GM18520 (cell line): ENCODE measurements around the gene KPTN.

Source experiments
- ATAC-seq: cut with Tn5 transposase; IDR thresholded peaks from one replicate; pipeline ENCODE4 v1.9.1; 2021; ENCODE audit not compliant: unreplicated experiment

Gene KPTN

DNA sequence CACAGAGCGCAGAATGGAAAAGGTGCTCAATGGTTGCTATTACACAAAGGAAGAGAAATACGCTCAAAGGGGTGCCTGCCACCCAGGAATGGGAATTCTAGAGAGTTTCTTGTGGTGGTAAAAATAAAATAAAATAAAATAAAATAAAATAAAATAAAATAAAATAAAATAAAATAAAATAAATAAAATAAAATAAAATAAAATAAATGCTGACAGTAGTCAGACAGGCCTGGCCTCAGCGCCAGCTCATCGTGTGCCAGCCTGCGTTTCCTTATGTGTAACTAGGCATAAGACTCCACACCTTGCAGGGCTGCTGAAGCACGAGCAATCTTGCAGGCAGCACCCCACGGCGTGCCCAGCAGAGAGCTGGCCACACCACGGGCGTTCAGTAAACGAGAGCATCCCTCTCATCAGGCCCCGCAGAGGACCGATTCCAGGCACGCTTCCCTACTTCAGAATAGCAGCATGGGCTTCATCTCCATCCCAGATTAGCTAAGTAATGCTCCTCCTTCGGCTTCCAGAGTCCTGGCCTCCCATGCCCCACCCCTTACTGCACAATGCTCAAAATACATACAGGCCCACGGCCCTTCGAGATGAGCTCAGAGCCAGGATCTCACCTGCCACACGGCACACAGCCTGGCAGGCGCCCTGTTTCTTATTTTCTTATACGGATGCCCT is 25.3 kb upstream of the KPTN start:
- no peak for ATAC-seq

DNA sequence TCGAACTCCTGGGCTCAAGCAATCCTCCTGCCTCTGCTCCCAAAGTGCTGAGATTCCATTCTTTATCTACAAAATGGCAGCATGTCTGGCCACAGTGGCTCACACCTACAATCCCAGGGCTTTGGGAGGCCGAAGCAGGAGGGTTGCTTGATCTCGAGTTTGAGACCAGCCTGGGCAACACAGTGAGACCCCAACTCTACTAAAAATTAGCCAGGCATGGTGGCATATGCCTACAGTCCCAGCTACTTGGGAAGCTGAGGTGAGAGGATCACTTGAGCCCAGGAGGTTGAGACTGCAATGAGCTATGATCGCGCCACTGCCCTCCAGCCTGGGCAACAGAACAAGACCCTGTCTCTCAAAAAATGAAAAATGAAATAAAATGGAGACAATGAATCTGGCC is 24.7 kb upstream of the KPTN start:
- no peak for ATAC-seq

DNA sequence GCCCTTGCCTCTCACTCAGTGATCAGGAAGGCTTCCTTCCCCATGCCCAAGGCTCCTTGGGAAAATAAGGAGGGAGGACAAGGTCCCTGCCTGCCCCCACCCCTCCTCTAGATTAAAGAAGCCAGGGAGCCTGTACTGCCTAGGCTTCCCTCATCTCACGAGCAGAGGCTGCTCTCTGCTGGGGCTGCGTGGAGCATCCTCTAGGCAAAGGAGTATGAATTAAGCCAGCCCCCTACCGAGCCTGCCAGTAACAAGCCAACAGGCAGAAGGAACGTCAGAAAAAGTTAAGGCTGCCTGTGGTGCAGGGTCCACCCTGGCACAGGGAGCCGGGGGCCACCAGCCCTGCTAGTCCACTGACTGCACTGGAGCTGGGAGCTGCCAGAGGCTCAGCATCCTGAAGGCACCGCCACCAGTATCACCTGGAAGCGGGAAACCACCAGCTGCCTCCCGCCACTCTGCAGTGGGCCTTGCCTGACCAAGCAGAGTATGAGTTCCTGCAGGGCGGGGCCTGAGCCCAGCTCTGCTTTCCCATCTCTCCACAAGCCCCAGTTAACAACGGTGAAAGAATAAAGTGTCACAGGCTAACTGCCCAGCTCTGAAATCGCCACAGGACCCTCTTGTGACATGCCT is 24.0 kb upstream of the KPTN start:
- ATAC-seq = no peak

DNA sequence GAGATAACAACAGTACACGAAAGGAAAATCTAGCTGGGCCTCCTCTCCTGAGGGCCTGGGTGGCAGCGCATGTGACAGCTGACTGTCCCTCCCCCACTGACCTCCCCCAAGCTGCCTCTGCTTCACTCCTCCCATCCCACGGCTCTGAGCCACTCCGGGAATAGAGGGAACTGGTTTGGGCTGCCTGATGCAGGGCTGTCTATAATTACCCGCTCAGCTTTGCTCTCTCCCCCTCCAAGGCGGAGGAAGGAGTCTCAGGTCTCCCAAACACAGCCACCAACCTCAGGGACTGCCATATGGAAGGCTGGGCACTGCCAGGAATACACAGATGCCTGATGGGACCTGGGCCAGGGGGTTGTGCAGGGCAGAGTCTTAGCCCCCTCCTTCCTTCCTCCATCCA is 23.0 kb upstream of the KPTN start:
- no peak for ATAC-seq

DNA sequence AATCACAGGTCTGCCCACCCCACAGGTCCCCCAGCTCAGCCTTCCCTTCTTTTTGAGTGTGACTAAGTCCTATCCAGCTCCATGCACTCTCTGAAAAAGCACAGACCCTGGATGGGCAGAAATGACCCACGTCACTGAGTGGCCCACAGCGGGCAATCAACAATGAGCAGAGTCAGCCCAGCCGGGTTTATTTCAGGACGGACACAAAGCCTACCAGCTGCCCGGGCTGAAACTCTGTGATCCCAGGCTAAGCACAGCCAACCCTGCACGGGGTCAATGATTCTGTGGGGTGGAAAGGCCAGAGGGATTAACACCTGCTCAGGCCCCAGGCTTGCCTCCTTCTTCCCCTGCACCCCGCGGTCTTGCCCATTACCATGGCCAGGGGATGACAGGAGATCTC is 22.4 kb upstream of the KPTN start:
- no peak for ATAC-seq

DNA sequence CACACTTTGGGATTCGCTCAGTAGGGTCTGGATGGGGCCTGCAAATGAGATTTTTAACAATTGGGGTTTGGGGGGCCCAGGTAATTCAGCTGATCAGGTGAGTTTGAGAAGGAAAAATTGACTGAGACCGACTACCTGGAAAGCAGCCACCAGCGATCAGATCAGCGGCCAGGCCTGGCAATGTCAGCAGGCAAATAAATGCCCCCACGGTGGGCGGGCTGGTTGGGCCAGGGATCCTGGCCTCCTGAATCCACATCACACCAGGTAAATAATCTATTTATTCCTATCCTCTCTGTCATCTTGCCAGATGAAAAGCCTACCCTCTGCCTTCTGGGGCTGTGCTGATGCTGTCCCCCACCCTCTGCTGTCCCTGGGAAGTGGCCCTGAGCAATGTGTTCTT is 21.5 kb upstream of the KPTN start:
- ATAC-seq = no peak

DNA sequence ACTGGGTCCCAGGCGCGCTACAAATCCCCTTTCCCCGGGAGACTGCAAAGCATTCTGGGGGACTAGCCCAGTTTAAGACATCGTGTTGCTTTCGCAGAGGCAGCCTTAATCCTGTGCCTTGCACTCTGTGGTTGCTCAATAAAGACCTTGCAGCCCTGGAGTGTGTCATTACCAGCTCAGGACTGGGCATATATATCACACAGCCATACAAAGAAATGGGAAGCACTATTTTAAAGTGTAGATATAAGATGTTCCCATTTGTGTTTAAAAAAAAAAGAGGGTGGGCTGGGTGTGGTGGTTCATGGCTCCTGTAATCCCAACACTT is 19.8 kb upstream of the KPTN start:
- no peak for ATAC-seq

DNA sequence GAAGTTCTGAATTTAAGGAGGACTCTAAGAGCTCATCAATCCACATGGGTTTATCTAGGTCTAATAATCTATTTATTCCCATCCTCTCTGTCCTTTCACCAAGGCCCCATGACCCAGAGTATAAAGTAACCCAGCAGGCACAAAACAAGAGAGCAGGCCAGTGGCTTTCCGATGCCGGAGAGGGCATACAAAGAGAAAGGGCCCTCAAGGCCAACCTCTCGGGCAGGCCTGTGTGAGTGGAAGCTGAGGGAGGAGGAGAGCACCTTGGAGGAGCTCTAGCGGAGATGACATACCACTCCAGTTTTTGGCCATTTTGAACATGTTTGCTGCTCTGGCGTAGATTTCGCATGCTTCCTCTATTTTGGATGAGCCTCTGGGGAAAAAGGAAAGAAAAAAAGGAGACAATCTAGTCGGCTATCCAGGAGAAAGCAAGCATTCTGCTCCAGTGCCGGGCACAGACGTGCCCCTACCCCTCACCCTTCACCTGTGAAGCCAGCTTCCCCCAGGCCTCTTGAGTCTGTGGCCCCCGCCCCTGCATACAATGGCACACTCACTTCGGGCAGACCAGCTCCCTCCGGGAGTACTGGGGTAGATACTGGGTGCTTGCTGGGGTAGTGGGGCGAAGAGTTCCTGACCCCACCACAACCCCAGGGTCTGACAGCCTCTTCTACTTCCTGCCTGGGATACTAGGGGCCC is 19.3 kb upstream of the KPTN start:
- ATAC-seq = no peak

DNA sequence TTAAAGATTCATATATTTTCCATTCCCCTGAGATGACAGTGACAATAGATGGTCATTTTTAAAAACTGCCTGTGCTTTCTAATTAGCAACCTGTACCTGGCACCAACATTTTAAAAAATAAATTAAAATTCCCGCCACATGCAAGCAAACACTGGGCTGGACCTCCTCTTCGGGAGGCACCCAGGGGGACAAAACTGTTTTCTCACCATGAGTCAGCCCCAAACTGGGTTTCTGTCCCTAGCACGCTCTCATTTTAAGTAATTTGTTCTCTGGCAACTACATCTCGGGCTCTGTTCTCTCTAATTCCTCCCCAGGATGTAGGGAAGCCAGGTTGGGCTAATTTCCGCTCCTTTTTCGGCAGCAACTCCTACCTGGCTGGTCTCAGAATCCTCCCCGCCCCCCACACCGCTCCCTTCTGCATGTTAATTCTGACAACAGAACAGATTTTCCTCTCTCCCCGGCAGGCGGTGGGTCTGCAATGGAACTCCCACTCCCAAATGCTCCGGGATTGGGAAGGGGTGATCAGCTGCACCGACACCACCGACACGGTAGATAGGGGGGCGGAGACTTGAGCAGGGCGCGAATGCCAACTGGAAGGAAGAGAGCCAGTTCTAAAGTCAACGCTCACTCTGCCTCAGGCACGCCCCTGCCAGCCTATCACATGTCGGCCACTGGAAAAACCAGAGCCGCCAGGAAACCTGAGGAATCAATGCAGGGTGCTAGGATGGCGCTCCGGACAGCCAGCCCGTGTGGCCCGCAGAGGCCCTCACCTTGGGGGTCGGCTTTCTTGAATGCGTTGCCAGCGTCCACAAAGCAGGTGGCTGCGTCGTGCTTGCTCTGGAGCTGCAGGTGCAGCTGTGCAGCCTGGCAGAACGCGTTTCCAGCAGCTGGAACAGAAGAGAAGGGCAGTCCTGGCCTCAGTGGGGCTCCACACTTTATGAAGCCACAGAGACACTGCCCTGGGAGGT is 16.1 kb upstream of the KPTN start:
- no peak for ATAC-seq

DNA sequence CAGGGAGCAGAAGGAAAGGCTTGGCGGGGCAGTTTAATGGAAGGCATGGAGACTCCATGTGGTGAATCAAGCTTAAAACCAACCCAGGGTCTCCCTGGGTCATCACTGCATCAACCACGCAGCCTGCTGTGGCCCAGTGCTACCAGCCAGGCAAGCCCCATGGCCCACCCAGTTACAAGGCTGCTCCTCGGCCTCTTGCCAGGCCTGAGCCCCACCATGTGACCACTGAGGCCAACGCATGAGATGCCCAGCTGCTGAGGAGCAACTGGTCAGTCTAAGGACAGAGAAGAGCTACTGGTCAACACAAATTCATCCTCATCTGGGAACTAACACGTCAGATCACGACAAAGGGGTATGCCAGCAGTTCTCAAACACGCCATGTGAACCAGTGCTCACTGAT is 15.4 kb upstream of the KPTN start:
- no peak for ATAC-seq

DNA sequence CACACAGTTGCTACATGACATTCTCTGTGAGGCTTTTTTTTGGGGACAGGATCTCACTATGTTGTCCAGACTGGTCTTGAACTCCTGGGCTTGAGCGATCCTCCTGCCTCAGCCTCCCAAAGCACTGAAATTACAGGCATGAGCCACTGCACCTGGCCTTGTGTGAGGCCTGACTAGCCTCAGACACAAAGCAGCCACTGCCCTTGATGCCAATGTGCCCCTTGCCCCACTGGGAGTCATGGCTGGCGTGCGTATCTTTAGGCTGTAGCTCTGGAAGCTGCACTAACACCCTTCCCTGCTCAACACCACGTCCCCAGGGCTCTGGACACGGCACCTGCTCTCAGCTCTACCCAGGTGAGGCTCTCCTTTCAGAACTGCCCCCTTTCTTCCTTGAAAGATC is 14.5 kb upstream of the KPTN start:
- ATAC-seq = no peak

DNA sequence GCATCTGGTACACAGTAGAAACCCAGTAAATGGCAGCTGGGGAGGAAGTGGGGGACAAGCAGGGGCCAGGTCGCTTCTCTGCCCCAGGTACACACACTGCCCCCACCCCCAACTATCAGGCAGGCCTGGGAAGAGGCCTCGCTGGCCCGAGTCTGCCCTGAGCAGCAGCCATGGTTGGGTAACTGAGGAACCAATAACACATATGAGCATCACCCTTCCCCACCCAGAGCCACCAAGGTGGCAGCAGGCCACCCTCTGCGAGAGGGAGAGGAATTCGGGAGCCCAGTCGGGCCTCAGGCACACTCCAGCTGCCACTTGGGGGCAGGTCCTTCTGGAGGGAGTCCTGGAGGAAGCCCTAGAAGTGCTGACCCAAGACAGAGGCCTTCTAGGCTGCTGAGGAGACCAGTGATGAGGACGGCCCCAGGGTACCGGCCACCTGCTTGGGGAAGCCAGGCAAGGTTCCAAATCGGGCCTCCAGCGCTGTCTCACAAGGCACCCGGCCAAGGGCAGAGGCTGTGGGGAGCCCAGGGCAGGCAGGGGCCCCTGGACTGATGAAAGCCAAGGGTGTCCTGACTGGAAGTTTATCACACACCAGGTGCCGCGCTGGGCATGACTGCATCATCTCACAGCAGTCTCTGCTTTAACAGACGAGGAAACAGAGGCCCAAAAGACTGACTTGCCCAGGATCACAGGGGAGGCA is 14.0 kb upstream of the KPTN start:
- no peak for ATAC-seq

DNA sequence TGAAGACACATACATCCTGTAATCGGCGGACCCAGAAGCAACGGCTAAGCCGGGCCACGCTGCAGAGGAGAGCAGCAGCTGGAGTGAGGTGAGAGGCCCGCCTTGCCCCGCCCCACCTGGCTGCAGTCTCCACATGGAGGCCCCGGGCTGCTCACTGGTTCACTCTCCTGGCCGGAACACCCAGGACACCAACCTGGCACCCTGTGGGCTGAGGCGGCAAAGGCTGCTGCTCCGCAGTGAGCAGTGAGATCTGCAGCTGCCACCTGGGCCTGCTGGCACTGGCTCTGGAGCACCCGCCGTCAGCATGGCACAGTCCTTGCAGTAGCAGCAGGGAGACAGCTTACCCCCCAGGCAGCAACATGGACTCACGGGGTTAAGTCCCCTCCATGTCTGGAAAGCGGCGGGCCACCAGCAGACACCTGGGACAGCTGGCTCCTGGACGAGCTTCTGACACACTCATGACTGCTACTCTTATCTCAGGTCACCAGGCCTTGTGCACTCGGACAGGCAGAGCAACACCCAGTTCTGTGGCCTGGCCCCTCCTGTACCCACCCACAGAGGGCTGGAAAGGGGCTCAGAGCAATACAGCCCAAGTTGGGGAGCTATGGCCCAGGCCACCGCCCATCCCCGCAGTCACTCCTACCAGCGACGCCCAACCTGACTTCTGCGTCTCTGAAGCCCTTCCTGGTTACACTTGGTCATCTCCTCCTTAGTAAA is 13.2 kb upstream of the KPTN start:
- no peak for ATAC-seq

DNA sequence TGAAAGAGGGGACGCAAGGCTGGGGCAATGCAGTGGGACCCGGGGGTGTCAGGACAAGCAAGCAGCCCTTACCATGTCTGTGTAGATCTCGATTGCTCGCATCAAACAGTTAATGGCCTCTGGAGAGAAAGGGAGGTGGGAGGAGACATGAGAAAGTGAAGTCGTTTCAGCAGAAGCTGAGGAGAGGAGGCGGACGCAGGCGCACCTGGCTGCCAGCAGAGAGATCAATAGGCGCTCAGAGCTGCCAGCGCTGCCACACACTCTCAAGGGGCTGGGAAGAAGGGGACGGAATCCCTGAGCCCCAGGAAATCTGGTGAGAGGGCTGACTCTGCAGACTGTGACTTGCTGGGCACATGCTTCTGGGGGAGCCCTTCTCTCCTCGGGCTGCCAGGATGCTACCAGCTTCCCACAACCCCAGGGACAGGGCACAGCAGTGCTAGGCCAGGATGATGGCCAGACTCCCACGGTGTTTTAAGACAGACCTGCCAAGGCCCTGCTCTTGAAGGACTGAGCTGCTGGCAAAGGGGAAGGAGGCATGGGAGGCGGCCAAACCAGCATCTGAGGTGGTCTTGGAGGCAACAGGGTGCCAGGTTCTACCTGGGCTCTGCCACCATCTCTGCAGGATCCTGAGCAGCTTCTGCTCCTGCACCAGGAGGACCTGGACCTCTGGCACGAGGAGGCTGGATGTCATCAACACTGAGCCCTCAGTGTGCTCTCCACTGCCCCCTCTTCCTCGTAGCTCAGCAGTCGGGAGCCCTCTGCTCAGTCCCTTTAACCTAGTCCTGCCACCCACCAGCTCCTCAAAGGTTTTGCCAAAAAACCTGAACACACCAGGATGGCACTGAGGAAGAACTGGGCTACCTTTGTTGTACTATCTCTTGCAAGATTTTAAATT is 11.7 kb upstream of the KPTN start:
- ATAC-seq = no peak

DNA sequence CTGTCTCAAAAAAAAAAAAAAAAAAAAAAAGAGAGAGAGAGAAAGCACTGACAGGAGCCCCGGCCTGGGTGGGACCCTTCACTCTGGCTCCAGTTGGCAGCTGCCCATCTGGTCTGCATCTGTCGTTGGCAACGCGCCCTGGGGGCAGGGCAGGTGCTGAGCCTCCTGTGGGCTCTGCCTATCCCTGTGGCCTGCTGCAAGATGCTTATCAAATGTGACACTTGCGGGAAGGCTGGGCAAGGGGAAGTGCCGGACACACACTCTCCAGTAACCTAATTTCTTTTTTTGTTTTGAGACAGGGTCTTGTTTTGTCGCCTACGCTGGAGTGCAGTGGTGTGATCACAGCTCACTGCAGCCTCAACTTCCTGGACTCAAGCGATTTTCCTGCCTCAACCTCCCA is 10.7 kb upstream of the KPTN start:
- no peak for ATAC-seq

DNA sequence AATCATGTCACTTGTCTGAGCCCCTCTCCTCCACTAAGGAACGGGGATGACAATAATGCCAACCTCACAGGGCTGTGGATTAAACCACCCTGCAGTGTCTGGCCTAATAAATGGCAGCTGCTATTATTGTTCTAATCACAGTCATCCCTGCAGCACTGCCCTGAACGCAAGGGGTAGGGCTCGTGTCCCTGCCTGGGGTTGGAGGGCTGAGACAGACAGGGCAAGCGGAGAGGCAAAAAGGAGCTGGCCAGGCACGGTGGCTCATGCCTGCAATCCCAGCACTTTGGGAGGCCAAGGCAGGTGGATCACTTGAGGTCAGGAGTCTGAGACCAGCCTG is 10.2 kb upstream of the KPTN start:
- no peak for ATAC-seq

DNA sequence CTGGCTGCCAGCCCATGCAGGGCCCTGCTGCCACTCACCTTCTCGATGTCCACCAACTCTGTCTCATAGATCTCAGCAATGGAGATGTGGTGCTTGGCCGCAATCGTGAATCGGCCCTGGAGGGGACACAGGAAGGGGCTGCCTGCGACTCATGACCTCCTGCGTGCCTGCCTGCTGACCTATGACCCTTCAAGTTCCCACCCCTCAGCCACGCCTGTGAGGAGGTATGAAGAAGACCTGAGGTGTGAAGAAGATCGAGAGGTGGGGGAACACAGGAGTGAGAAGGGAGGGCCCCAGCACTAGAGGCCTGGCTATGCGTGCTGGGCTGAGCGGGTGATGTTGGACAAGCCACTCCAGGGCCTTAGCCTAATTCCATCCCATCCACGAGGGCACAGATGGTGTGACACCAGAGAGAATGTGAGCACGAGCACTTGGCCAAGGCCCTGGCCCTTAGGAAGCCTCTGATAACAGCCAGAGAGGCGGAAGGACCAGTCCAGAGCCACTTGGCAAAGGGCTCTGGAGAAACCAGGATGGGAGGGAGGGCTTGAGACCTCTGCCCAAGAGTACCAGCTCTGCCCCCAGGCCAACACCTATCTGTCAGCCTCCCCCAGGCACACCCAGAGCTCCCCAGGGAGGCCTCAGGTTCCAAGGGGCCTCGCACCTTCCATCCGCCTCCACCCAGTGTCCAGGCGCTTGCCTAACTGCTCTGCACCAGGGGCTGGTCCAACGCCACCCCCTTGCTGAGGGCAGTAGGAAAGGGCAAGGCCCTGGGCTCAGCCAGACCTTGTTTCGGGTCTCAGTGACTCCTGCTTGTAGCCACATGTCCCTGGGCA is 9.6 kb upstream of the KPTN start:
- no peak for ATAC-seq

DNA sequence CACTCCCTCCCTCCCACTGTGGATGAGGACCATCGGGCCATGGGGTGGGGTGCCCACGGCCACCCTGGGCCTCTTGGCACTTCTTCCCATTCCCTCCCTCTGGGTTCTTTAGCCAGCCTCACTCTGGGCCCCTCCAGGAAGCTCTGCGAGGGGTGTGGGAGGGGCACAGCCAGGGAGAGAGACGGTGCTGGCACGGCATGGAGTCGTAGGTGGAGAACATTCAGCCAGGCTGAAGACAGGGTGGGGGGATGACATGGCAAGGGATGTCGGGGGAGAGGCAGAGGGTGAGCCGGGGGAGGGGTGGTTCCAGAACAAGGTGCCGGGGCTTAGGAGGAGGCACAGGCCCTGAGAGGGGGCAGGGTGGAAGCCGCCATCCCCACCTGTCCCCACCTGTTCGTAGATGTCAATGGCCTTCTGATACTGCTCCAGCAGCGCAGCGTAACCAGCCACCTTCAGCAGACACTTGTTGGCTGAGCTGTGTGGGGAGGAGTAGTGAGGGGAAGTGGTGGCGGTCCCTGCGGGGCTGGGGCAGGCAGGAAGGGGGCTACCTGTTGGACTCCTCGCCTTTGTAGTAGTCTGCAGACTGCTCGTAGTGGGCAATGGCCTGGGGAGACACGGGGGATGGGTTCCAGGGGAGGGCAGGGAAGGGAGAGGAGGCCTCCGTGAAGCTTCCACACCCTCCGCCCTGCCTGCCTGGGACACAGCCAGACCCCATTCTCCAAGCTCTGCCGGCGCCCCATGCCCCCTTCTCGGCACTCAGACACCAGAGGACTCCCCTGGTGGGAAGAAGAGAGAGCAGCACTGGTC is 8.8 kb upstream of the KPTN start:
- ATAC-seq = no peak
